K562 (cell line): ENCODE data around the gene PRRT2. TPM values are rescaled to one million over a fixed set of nuclear protein-coding genes. Genes with fewer than 3 reads are reported as not detected.

Source experiments
- ATAC-seq: fragments of 200-7000 bp; cut with Tn5 transposase; 3 replicates; pipeline ENCODE4 v1.9.1; 2020; ENCODE audit warnings: moderate library complexity
- BruUV-seq: library from RNA; stranded (reverse); fragments of 400-500 nt; replicated peaks from 2 replicates; lab custom pipeline; 2021; lab: Mats Ljungman, UMichigan
- CTCF ChIA-PET: fragments of 300-600 bp; formaldehyde crosslinking; extraction: SDS; loops from one replicate; lab custom pipeline; 2021; ENCODE audit warnings: low intra/inter-chr PET ratio; lab: Yijun Ruan, JAX
- POLR2A ChIA-PET: fragments of 300-600, 350-650 bp; sonication (Branson Sonifier 250); formaldehyde crosslinking; extraction: SDS; loops from one replicate; lab custom pipeline; 2021; ENCODE audit warnings: antibody characterized with exemption, inconsistent platforms; lab: Yijun Ruan, JAX
- DNase-seq, 4 experiments: peaks; one replicate each; pipeline versions ENCODE4 v3.0.0 to v3.0.0-alpha.2; 2011 to 2018; ENCODE audit warnings: low spot score in 3 of 4, mixed read lengths in 3 of 4; ENCODE audit errors: extremely low read depth in 1 of 4
- FAIRE-seq: peaks from 2 replicates; lab custom pipeline; 2011; peaks lifted over from hg19 to GRCh38; lab: Jason Lieb, UNC
- H2AFZ ChIP-seq: 2 replicates; pipeline ENCODE4 v1.6.0; 2011; ENCODE audit warnings: low read depth, low read length, control low read depth, inconsistent platforms
- H3K27ac ChIP-seq: fragments of 200-600 bp; 3 replicates; pipeline ENCODE4 v1.8.0; 2011; ENCODE audit warnings: low read depth, mild to moderate bottlenecking, control low read depth, inconsistent platforms, low read length, moderate library complexity, mixed read lengths; ENCODE audit errors: extremely low read depth
- H3K27me3 ChIP-seq, 2 experiments: fragments of 300-600 bp in 1 of 2; 2 replicates in 1 of 2; 3 replicates in 1 of 2; pipeline versions ENCODE4 v1.6.0 to v1.8.0; 2011; ENCODE audit warnings: inconsistent platforms in 2 of 2, low read length in 2 of 2, mild to moderate bottlenecking in 1 of 2, mixed read lengths in 1 of 2, moderate library complexity in 1 of 2; ENCODE audit not compliant: control insufficient read depth in 2 of 2, insufficient read depth in 2 of 2
- H3K36me3 ChIP-seq: fragments of 300-600 bp; 3 replicates; pipeline ENCODE4 v1.8.0; 2011; ENCODE audit warnings: mild to moderate bottlenecking, low read length, inconsistent platforms; ENCODE audit not compliant: control insufficient read depth, insufficient read depth
- H3K4me1 ChIP-seq, 2 experiments: fragments of 200-600 bp in 1 of 2; replicated peaks in 1 of 2; 2 replicates in 1 of 2; 3 replicates in 1 of 2; pipeline versions ENCODE4 v1.5.1 to v1.8.0; 2011; ENCODE audit warnings: inconsistent platforms in 2 of 2, low read length in 2 of 2, mild to moderate bottlenecking in 1 of 2, mixed read lengths in 1 of 2, moderate library complexity in 1 of 2; ENCODE audit not compliant: control insufficient read depth in 2 of 2, insufficient read depth in 2 of 2
- H3K4me2 ChIP-seq: 2 replicates; pipeline ENCODE4 v1.6.1; 2011; ENCODE audit warnings: low read length, control low read depth, inconsistent platforms, mixed read lengths; ENCODE audit not compliant: insufficient read depth
- H3K4me3 ChIP-seq: fragments of 200-600 bp; sonication (generic), shearing (Covaris generic); 2 replicates; pipeline ENCODE4 v1.5.1; 2016; ENCODE audit warnings: control low read depth, inconsistent platforms
- H3K79me2 ChIP-seq: fragments of 200-600 bp; 3 replicates; pipeline ENCODE4 v1.8.0; 2011; ENCODE audit warnings: low read length, inconsistent platforms; ENCODE audit not compliant: control insufficient read depth, insufficient read depth
- H3K9ac ChIP-seq, 2 experiments: 2 replicates each; pipeline versions ENCODE4 v1.6.0 to v1.6.1; 2011; ENCODE audit warnings: low read depth in 2 of 2, low read length in 2 of 2, control low read depth in 1 of 2, inconsistent platforms in 1 of 2, mild to moderate bottlenecking in 1 of 2, mixed read lengths in 1 of 2; ENCODE audit not compliant: insufficient read depth in 1 of 2
- H3K9me1 ChIP-seq: one replicate; pipeline ENCODE4 v1.6.0; 2011; ENCODE audit warnings: inconsistent platforms, mild to moderate bottlenecking, low read length, moderate library complexity; ENCODE audit not compliant: control insufficient read depth, insufficient read depth
- H3K9me3 ChIP-seq: replicated peaks from 2 replicates; pipeline ENCODE4 v1.5.1; 2011; ENCODE audit warnings: low read depth, low read length, inconsistent platforms; ENCODE audit not compliant: control insufficient read depth, insufficient read depth
- H4K20me1 ChIP-seq: replicated peaks from 2 replicates; pipeline ENCODE4 v1.6.1; 2011; ENCODE audit warnings: low read length, inconsistent platforms, mixed read lengths; ENCODE audit not compliant: control insufficient read depth, insufficient read depth
- ADNP ChIP-seq: fragments of 200-800 bp; sonication (Bioruptor generic); IDR thresholded peaks from 2 replicates; pipeline ENCODE4 v1.6.1; 2016; ENCODE audit warnings: missing genetic modification characterization, missing compliant biosample characterization
- CBX3 ChIP-seq, 2 experiments: IDR thresholded peaks; 1 replicate in 1 of 2; 2 replicates in 1 of 2; pipeline ENCODE4 v1.6.1; 2012; ENCODE audit warnings: inconsistent platforms in 2 of 2, low read length in 2 of 2, borderline replicate concordance in 1 of 2, control low read depth in 1 of 2
- CREB1 ChIP-seq, 2 experiments: sonication (generic) in 1 of 2; formaldehyde crosslinking in 1 of 2; IDR thresholded peaks; 2 replicates each; pipeline versions ENCODE4 v1.6.1 to v1.8.0; 2012 to 2022; ENCODE audit warnings: inconsistent platforms in 1 of 2, mild to moderate bottlenecking in 1 of 2, missing genetic modification reagents in 1 of 2, moderate library complexity in 1 of 2
- CREM ChIP-seq: IDR thresholded peaks from 2 replicates; pipeline ENCODE4 v1.6.1; 2014; ENCODE audit warnings: antibody characterized with exemption, low read depth
- ELF4 ChIP-seq: fragments of 450-650 bp; formaldehyde crosslinking; IDR thresholded peaks from 2 replicates; pipeline ENCODE4 v1.4.0; 2022; ENCODE audit warnings: missing genetic modification characterization
- GABPB1 ChIP-seq: sonication (generic); formaldehyde crosslinking; IDR thresholded peaks from 2 replicates; pipeline ENCODE4 v1.8.0; 2022; ENCODE audit warnings: mild to moderate bottlenecking, missing genetic modification reagents
- NFIC ChIP-seq: fragments of 450-650 bp; IDR thresholded peaks from 2 replicates; pipeline ENCODE4 v1.6.1; 2017; ENCODE audit warnings: mild to moderate bottlenecking, inconsistent platforms
- WGBS: fragments of 100-300 bp; shearing (Covaris generic); methylation state at CpG from one replicate; pipeline ENCODE4 v1.1.6; 2016; ENCODE audit warnings: low coverage, mixed read lengths; ENCODE audit not compliant: insufficient coverage; ENCODE audit errors: missing lambda C conversion rate; 5-methylcytosine and 5-hydroxymethylcytosine counted together
- in situ Hi-C: fragments of 300-500 bp; cut with MboI; formaldehyde crosslinking; loops from 4 replicates; pipeline ENCODE4 v1.15.0; 2018; ENCODE audit warnings: inconsistent platforms, mixed read lengths
- intact Hi-C: fragments of 100-400 bp; cut with micrococcal nuclease; formaldehyde crosslinking; loops from 2 replicates; pipeline ENCODE4 v1.14.2; 2022
- polyA plus RNA-seq, 8 experiments: library from polyadenylated mRNA; depleted of rRNA in 4 of 8; stranded (reverse) in 5 of 8; unstranded in 3 of 8; fragments of >200 nt; fragmentation: Nextera tagmentation in 2 of 8; fragmentation: Illumina TruSeq in 1 of 8; extraction: Ambion mirVana in 2 of 8; extraction: Trizol in 1 of 8; gene quantifications; 2 replicates each; pipeline versions ENCODE4 v1.2.1 to v1.2.3, GENCODE V29; 2011 to 2014; ENCODE audit warnings: inconsistent platforms in 1 of 8, missing spikeins in 1 of 8
- total RNA-seq, 7 experiments: library from RNA; depleted of rRNA in 6 of 7; stranded (reverse); fragments of >200 nt in 6 of 7; fragmentation: Illumina TruSeq in 2 of 7; extraction: Trizol in 2 of 7; gene quantifications; 2 replicates each; pipeline versions ENCODE4 v1.2.1 to v1.2.3, GENCODE V29; 2011 to 2021; ENCODE audit warnings: low replicate concordance in 1 of 7

The PRRT2 gene
- total and polyA plus RNA-seq, 9 of the 15 experiments (the other 6 are each of a cell fraction or from before 2014, with no cell fraction given), result 0.11 to 1.0 (median 0.42) TPM; not detected in 2

GRCh38 chr16:29845656-29846055 is 33.7 kb downstream of the PRRT2 start:
- H3K4me2 ChIP-seq, result no peak overlapping the region
- no peaks in the 10 kb centered on the region for H3K79me2 ChIP-seq
- DNase-seq, result no peak
- peak overlapping the region in 1 of 2 experiments; percentile 71; a peak in 2 of 4 replicates for H3K9ac ChIP-seq
- ATAC-seq, result no peak
- POLR2A ChIA-PET, result interaction anchor here (1.2 kb wide), 1 partner anchor 11 kb away, joined by 4 read pairs; no protein-coding TSS in a partner anchor
- no TSS peak for BruUV-seq
- H2AFZ ChIP-seq, result no peak overlapping the region
- CTCF ChIA-PET, result no interaction called here
- no peaks in the 10 kb centered on the region for H4K20me1 ChIP-seq
- H3K27me3 ChIP-seq, result 0 out of 5 replicates have a peak, but pooled peaks cover 0 to 4% of the 10 kb centered on the region in 2 experiments
- H3K4me3 ChIP-seq, result no peak overlapping the region
- H3K36me3 ChIP-seq, result no peaks in the 10 kb centered on the region
- peaks cover 0 to 36% of the 10 kb centered on the region in 2 experiments; a peak in 2 of 5 replicates for H3K4me1 ChIP-seq
- TF ChIP-seq NFIC, result 0 out of 2 replicates have a peak, but pooled peaks have one; percentile 36
- TF ChIP-seq ELF4 (CRISPR knock-in tag), result no peak
- H3K9me1 ChIP-seq, result no peaks in the 10 kb centered on the region
- 76% methylated on average over 16 of the region's 18 CpGs for WGBS
- no peak for FAIRE-seq
- intact Hi-C loops, result no loop called here
- no peaks in the 10 kb centered on the region for H3K9me3 ChIP-seq
- in situ Hi-C loops, result no loop called here
- H3K27ac ChIP-seq, result no peak overlapping the region

- Histone ChIP-seq H3K4me2 (no peak overlapping the region), H3K36me3 (no peaks in the 10 kb centered on the region), H3K9me3 (no peaks in the 10 kb centered on the region), H3K4me1 (peaks cover 0 to 28% of the 10 kb centered on the region in 2 experiments; a peak in 2 of 5 replicates), H2AFZ (no peak overlapping the region), H3K9me1 (no peaks in the 10 kb centered on the region), H4K20me1 (no peaks in the 10 kb centered on the region), H3K79me2 (no peaks in the 10 kb centered on the region), H3K27me3 (no peaks in the 10 kb centered on the region), H3K4me3 (no peak overlapping the region), H3K27ac (no peak overlapping the region), H3K9ac (peak overlapping the region in 1 of 2 experiments; percentile 61; a peak in 2 of 4 replicates)
- ChIA-PET CTCF (no interaction called here), POLR2A (interaction anchor here (0.6 to 1.6 kb wide), 9 partner anchors 10 to 182 kb away, joined by 3 to 7 read pairs (median 5); partner anchors contain the start of genes CDIPT and HIRIP3)
- ATAC-seq (peak; percentile 97), DNase-seq (peak; percentile 81 to 86 (median 83)), FAIRE-seq (peak; percentile 67)
- BruUV-seq, result no TSS peak
- intact Hi-C loops, result loop anchor here (2.0 kb wide), 1 partner anchor 42 kb away; the partner anchor contains the start of gene MAZ
- 13% methylated on average over 13 of the region's 15 CpGs for WGBS
- in situ Hi-C loops, result no loop called here
- TF ChIP-seq ADNP, result no peak
- TF ChIP-seq CBX3 (IDR thresholded peaks at IDR 0.05; ENCODE audit: borderline replicate concordance in 1 of 2, low read length in 2 of 2), result 0 out of 3 replicates have a peak, but pooled peaks of 1 of the 2 experiments have one; percentile 16
- peak; percentile 69 for TF ChIP-seq CREM
- peak; percentile 36; the same call in 1 of the 2 replicates for TF ChIP-seq GABPB1
- TF ChIP-seq CREB1 (IDR thresholded peaks at IDR 0.05), result no peak
- peak; percentile 67 for TF ChIP-seq CREB1 (CRISPR knock-in tag; IDR thresholded peaks at IDR 0.05)
These were observed 36.7 kb downstream of the PRRT2 start for GRCh38 chr16:29848420-29849297.
